C4-2B (cell line): Measurements from ENCODE around the gene SPON2.

Experiments
- ZFX ChIP-seq: fragments of 450-650 bp; IDR thresholded peaks from 2 replicates; pipeline ENCODE4 v1.6.1; 2017
- TF ChIP-seq, protein P1 (sequence below): fragments of 450-650 bp; conservative IDR thresholded peaks from 2 replicates; pipeline ENCODE4 v1.5.1; 2017; ENCODE audit warnings: mild to moderate bottlenecking

DNA sequence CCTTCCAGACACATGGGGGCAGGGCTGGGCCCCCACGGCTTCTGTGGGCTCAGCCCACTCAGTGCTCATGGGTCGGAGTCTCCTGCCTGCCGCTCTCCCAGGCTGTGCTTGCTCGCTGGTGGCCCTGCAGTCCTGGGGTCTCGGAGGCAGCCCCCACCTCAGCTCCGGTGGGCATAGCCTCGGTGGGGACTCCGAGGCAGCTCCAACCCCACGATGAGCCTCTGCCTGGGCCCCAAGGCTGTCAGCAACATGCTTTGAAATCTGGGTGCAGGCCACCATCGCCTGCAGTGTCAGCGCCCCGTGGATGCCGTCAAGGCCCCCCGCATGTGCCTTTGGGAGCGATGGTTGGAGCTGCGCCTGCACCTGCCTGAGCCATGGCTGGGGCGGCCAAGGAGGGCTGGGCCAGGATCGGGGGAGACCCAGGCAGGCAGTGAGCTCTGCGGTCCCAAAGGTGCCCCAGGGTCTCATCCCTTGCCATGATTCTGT is 30.2 kb upstream of the SPON2 start:
- TF ChIP-seq, protein P1, sequence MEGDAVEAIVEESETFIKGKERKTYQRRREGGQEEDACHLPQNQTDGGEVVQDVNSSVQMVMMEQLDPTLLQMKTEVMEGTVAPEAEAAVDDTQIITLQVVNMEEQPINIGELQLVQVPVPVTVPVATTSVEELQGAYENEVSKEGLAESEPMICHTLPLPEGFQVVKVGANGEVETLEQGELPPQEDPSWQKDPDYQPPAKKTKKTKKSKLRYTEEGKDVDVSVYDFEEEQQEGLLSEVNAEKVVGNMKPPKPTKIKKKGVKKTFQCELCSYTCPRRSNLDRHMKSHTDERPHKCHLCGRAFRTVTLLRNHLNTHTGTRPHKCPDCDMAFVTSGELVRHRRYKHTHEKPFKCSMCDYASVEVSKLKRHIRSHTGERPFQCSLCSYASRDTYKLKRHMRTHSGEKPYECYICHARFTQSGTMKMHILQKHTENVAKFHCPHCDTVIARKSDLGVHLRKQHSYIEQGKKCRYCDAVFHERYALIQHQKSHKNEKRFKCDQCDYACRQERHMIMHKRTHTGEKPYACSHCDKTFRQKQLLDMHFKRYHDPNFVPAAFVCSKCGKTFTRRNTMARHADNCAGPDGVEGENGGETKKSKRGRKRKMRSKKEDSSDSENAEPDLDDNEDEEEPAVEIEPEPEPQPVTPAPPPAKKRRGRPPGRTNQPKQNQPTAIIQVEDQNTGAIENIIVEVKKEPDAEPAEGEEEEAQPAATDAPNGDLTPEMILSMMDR: no peak
- no peak for TF ChIP-seq ZFX
